D721Med (cell line): Measurements from ENCODE around the gene NEK11.

Experiments
- DNase-seq: peaks from one replicate; pipeline ENCODE4 v3.0.0; 2011; ENCODE audit warnings: low spot score; ENCODE audit not compliant: insufficient read length
- FAIRE-seq: peaks from 2 replicates; lab custom pipeline; 2011; peaks lifted over from hg19 to GRCh38; lab: Jason Lieb, UNC
- CTCF ChIP-seq: IDR thresholded peaks from 2 replicates; pipeline ENCODE4 v1.5.1; 2012; ENCODE audit warnings: mild to moderate bottlenecking, control low read depth; ENCODE audit not compliant: insufficient read depth; ENCODE audit errors: missing control alignments

The NEK11 gene

GRCh38 chr3:131067983-131068382 lies 41.3 kb downstream of the NEK11 start:
- FAIRE-seq (no peak), DNase-seq (no peak)
- no peak for TF ChIP-seq CTCF

- FAIRE-seq (no peak), DNase-seq (no peak)
- TF ChIP-seq CTCF = no peak
Measured at GRCh38 chr3:131072099-131072559, 45.5 kb downstream of the NEK11 start.

DNA sequence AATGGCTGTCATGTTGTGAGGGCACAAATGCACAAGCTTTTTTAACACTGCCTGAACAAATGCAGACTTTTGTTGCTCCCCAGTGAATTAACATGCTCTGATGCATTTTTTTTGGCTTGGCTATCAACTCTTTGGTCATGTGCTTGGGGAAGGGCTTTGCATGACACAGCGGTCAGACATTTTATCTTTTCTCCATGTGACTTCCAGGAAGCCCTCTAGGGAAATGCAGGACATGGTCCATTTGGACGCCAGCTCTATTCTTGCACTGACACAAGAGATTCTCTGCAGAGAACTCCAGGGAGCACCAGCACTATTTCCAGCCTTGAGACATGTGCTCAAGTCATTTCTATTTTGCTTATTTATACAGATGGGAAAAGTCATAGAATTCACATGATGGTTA lies 46.2 kb downstream of the NEK11 start:
- no peak for TF ChIP-seq CTCF
- DNase-seq (no peak), FAIRE-seq (no peak)

- DNase-seq (no peak), FAIRE-seq (no peak)
- TF ChIP-seq CTCF = no peak
Measured at GRCh38 chr3:131075632-131076328, 49.1 kb downstream of the NEK11 start.

- FAIRE-seq = no peak
Measured at GRCh38 chr3:131077904-131078303, 51.2 kb downstream of the NEK11 start.

DNA sequence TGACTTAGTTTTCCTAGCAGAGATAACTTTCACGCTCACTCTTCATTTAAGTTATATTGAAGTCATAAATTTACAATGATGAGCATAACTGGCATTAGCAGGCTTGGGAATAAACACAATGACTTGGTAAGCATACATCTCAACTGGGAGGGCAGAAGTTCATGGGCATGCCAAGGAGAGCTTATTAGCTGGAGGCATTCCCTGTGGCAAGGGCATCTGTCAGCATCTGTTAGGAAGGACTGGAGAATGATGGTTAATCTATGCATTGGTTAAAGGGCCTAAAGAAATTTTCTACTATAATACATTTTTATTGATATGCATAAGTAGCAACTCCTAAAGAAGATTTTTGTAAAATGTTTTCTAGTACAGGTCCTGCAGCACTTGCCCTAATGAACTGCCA lies 52.4 kb downstream of the NEK11 start:
- FAIRE-seq = no peak
- TF ChIP-seq CTCF = no peak
- DNase-seq = no peak

More at GRCh38 chr3:131077904-131078303, 51.2 kb downstream of the NEK11 start:
- no peak for TF ChIP-seq CTCF
- no peak for DNase-seq

DNA sequence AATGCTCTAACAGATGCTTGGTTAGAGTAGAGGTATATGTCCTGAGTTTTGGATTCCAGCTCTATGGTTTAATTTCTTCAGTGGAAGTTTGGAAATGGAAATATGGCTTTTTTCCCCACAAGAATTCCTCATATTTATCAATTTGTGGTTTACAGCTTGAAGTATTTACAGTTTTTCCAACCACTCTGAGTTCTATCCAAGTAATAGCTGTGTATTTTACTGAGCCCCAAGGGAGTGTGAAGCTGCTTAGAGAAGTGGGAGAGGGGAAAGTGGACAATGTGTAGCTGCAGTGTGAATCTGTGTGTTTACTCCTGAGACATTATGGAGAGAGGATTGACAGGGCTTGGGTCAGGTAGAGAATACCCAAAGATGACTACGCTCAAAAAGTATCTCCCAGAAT lies 54.5 kb downstream of the NEK11 start:
- DNase-seq = no peak
- no peak for TF ChIP-seq CTCF
- FAIRE-seq = no peak
